Measurements from ENCODE around the gene SPPL3.

SPPL3 gene

DNA sequence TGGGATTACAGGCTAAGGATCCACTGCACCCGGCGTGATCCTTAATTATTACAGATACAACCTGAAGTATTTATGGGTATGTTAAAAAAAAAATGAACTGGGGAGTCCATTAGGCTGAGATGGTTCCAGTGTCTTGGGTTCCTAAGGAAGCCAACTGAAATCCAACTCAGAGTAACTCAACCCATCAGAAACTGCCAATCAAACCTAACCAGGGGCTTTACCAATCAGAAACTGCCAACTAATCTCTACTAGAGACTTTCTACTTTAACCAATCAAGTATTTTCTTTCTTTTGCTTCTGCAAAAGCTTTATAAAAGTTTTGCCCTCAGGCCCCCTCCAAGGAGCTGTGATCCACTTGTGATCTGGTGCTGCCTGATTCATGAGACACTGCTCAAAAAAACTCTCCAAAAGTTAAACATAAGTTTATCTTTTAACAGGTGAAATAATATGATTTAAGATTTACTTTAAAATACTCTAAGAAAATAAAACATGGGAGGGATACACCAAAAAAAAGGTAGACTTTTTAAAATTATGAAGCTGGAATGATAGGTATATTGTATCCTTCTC lies 90.5 kb downstream of the SPPL3 start:
- no peak for DNase-seq (ENCODE audit: low read depth)
- TF ChIP-seq, protein P1, sequence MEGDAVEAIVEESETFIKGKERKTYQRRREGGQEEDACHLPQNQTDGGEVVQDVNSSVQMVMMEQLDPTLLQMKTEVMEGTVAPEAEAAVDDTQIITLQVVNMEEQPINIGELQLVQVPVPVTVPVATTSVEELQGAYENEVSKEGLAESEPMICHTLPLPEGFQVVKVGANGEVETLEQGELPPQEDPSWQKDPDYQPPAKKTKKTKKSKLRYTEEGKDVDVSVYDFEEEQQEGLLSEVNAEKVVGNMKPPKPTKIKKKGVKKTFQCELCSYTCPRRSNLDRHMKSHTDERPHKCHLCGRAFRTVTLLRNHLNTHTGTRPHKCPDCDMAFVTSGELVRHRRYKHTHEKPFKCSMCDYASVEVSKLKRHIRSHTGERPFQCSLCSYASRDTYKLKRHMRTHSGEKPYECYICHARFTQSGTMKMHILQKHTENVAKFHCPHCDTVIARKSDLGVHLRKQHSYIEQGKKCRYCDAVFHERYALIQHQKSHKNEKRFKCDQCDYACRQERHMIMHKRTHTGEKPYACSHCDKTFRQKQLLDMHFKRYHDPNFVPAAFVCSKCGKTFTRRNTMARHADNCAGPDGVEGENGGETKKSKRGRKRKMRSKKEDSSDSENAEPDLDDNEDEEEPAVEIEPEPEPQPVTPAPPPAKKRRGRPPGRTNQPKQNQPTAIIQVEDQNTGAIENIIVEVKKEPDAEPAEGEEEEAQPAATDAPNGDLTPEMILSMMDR (IDR thresholded peaks at IDR 0.05; ENCODE audit: control insufficient read depth, insufficient read depth, low read depth, low read length, missing control alignments) = no peak
- H3K4me3 ChIP-seq (ENCODE audit: control insufficient read depth, low read depth, low read length) = no peak overlapping the region

DNA sequence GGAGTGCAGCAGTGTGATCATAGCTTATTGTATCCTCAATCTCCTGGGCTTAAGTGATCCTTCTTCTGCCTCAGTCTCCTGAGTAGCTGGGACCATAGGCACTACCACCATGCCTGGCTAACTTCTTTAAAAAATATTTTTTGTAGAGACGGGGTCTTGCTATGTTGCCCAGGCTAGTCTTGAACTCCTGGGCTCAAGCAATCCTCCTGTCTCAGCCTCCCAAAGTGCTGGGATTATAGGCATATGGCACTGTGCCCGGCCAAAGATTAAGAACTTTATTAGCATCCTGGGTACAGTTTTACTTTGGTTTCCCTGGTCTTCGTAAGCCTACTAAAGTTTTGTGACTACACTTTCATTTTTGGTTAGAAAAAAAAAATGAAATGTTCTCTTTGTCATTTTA lies 94.1 kb downstream of the SPPL3 start:
- DNase-seq (ENCODE audit: low read depth) = no peak
- no peak overlapping the region for H3K4me3 ChIP-seq (ENCODE audit: control insufficient read depth, low read depth, low read length)
- TF ChIP-seq, protein P1 (IDR thresholded peaks at IDR 0.05; ENCODE audit: control insufficient read depth, insufficient read depth, low read depth, low read length, missing control alignments) = no peak

DNA sequence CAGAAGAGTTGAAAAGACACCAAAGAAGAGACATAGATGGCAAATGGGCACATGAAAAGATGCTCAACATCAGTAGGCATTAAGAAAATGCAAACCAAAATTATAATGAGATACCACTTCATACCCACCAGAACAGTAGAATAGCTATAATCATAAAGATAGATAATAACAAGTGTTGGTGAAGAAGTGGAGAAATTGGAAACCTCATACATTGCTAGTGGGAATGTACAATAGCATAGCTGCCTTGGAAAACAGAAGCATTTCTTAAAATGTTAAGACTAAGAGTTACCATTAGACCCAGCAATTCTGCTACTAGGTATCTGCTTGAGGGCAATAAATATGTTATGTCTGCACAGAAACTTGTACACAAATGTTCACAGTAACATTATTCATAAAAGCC lies 99.7 kb downstream of the SPPL3 start:
- TF ChIP-seq, protein P1 (IDR thresholded peaks at IDR 0.05; ENCODE audit: control insufficient read depth, insufficient read depth, low read depth, low read length, missing control alignments) = no peak
- H3K4me3 ChIP-seq (ENCODE audit: control insufficient read depth, low read depth, low read length) = no peak overlapping the region
- no peak for DNase-seq (ENCODE audit: low read depth)

DNA sequence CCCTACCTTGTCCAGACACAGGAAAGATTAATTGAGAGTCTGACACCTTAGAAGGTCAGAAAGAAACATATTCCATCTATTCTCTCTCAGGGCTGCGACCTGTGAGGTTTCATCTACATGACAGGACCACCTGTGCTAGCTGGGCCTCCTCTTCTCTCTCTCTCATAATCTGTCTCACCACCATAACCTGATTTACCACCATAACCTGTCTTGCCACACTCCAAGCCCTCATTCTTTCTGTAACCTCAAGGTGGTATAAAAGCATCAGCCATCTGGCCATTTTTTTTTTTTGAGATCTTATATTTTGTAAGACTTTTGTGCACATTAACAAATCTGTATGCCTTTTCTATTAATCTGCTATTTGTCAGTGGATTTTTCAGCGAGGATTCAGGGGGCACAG lies 103.0 kb downstream of the SPPL3 start:
- DNase-seq (ENCODE audit: low read depth) = no peak
- TF ChIP-seq, protein P1 (IDR thresholded peaks at IDR 0.05; ENCODE audit: control insufficient read depth, insufficient read depth, low read depth, low read length, missing control alignments) = no peak
- no peak overlapping the region for H3K4me3 ChIP-seq (ENCODE audit: control insufficient read depth, low read depth, low read length)

DNA sequence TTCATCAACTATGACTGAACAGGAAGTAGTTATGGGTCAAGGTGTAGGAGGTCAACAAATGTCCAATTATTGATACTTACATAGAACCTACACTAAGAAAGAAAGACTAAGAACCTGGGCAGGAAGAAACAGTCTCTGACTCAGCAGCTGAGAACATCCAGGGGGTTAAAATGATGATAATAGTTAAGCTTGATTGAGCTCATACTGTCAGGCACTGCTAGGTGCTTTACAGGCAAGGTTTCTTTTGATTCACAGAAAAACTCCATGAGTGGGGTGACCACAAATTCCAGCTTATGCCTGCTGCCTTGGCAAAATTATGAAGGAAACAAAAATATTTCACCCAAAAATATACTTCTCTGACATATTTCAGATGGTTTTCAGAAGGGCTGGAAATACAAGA lies 103.5 kb downstream of the SPPL3 start:
- no peak overlapping the region for H3K4me3 ChIP-seq (ENCODE audit: control insufficient read depth, low read depth, low read length)
- TF ChIP-seq, protein P1 (IDR thresholded peaks at IDR 0.05; ENCODE audit: control insufficient read depth, insufficient read depth, low read depth, low read length, missing control alignments) = no peak
- no peak for DNase-seq (ENCODE audit: low read depth)

DNA sequence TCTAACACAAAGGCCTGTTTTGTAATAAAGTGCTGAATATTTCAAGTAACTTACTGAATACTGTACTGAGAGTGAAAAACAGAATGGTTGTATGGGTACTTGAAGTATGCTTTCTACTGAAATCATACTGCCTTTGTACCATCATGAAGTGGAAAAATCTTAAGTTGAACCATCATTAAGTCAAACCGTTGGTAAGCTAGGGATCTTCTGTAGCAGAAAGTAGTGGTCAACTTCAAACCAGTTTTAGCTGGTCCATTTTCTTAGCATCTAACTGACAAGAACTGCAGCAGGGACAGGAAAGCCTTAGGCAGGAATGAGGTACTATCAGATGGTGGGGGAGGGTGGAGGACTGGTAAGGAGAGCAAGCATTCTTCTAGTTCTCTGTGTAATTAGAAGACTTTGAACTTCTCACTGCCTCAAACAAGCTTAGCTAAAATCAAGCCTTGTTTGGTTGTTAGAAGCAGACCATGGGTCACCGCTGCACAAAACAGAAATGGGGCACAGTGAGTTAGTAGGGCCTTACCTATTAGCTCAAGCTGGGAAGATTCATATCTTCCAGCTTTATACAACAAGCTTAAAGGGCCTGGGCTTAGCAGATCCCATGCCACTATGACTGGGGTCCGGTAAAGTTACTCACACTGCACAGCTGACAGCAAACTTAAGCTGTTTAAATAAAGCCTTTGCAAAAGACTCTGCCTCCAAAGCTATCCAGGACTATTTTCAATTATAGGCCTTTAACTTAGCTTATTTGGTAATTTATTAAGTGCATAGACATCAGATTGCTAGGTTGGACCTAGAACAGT lies 104.7 kb downstream of the SPPL3 start:
- TF ChIP-seq, protein P1 (IDR thresholded peaks at IDR 0.05; ENCODE audit: control insufficient read depth, insufficient read depth, low read depth, low read length, missing control alignments) = no peak
- H3K4me3 ChIP-seq (ENCODE audit: control insufficient read depth, low read depth, low read length) = no peak overlapping the region
- no peak for DNase-seq (ENCODE audit: low read depth)
